Measurements from ENCODE around the gene PARP11. TPM values are rescaled to one million over a fixed set of nuclear protein-coding genes. Genes with fewer than 3 reads are reported as not detected.
A peak's percentile ranks its signal among the peaks of the same experiment; 100 is the strongest.

PARP11 gene, protein sequence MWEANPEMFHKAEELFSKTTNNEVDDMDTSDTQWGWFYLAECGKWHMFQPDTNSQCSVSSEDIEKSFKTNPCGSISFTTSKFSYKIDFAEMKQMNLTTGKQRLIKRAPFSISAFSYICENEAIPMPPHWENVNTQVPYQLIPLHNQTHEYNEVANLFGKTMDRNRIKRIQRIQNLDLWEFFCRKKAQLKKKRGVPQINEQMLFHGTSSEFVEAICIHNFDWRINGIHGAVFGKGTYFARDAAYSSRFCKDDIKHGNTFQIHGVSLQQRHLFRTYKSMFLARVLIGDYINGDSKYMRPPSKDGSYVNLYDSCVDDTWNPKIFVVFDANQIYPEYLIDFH
- 4.8 and 6.1 TPM in 2 replicates for total RNA-seq (2014; rRNA removed; shearing (Covaris generic))

DNA sequence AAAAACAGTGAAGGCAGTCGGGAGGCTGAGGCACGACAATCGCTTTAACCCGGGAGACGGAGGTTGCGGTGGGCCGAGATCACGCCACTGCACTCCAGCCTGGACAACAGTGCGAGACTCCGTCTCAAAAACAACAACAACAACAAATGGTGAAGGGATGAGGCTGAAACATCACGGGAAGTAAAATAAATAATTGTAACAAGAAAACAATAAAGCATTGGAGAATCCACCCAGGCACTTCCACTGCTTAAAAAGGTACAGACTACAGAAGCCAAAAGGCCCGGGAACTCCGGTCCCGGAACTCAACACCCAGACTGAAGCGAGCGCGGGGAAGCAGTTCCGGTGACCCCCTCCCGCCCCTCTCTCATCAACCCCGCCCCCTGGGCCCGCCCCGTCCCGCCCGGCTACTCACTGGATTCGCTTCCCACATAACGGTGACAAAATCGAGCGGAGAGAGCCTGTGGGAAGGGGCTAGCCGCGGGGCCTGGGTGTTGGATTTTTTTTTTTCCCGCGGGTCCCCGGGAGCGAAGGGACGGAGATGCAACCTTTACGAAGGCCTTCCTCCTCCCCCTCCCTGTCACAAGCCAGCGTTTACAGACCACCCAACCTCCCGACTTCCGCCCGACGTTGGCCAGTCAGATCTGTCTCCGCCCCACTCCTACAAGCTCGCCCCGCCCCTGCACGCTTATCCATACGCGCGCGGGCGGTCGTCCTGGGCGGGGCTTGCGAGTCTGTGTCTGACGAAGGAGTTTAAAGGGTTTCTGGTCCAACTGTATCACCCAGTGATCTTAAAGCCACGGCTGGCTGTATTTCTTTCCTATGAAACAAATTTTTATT, at the start of gene PARP11:
TSS of gene PARP11 (minus strand) at position 600 of the 837 bp plus-strand sequence. CDS start at position 430, 170 bp downstream.
- peak; percentile 93 for DNase-seq (ENCODE audit: low read depth)

DNA sequence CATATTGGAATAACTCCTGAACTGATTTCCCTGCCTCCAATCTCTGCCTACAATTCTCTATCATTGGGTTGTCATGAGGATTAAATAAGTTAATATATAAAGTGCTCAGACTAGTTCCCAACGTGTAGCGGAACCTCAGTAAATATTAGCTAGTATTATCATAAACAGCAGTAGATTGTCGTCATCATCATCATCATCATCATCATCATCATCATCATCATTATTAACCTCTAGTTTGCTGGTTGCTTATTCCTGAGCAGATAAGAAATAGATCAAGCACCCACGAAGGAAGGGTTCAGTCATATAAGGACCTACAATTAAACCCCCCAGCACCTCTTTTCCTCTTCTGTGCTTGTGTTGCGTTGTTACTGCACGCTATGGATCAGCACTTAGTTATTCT, 48.8 kb upstream of the PARP11 start:
- no peak for DNase-seq (ENCODE audit: low read depth)

DNA sequence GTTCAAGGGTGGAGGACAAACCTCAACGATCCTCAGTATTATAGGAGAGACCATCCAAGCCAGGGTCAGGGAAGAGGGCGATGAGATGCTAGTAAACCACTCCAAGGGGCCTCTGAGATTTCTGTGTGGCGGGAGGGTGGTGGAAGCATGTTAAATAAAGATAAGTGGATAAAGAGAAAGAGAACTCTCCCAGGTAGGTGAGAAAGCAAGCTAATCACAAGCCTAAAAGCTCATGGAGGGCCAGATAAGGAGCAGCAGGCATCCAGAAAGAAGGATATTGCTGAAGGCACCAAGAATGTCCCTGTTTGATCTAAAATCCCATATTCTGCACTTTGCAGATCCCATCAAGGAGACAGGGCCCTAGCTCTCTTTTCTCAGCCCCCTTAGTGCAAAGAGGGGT, 48.3 kb upstream of the PARP11 start:
- no peak for DNase-seq (ENCODE audit: low read depth)

DNA sequence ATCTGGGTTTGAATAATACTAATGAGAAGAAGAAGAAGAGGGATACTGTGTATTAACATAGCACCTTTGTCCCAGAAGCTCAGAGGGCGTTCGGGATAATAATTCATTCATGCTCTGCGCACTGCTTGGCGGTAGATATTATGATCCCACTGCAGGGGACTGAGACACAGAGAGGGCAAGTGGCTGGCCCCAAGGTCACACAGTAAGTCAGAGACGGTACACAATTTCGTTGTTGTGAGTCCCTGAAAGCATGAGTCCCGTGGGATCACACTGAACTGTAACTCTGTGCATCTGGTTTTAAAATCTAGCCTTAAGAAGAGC, 47.9 kb upstream of the PARP11 start:
- no peak for DNase-seq (ENCODE audit: low read depth)

DNA sequence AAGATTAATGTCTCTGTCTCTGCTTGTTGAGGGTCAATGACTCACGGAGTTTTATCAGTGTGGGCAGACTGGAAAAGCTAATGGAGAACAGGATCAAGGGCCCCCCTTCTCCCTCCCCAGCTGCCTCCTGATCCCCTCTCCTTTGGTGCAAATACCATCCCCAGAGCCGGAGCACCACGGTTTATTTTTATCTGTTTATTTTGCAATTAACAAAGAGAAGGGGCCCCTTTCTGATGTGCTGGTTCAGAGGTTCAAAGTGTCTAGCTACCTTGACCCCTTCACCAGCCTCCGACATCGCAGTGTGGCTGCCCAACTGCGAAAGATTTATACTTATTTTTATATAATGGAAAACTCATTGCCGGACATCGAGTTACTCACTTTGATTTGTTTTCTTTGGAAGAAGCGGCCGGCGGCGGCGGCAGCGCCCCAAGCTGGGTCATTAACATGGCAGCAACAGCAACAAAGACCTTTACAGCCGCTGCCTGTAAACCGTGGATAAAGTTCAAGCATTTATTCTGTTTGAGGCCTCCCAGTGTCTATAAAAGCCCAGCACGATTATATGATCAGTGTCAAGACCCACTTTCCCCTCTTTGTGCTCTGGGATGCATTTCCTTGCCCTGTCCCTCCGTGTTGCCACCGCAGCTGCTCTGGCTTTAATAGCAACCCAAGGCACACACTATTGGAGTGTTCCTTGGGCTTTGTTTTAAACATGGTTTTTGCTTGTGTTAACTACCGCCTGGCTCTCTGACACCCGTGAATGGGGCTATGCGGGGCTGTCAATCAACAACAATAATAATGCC, 47.4 kb upstream of the PARP11 start:
- DNase-seq (ENCODE audit: low read depth), result no peak

DNA sequence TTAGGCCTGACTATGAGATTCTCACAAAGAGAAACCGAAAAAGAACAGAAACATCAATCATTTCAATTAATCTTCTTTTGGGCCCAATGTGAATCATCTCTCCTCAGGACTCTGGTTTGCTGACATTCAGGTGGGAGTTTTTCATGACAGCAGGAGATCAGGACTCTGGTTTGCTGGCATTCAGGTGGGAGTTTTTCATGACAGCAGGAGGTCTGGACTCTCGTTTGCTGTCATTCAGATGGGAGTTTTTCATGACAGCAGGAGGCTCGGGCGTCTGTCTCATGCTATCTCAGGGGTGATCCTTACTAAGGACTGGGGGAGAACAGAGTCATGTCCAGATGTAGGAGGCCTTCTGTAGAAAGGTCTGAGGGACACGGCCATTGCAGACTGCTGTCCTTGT, 40.1 kb upstream of the PARP11 start:
- DNase-seq (ENCODE audit: low read depth), result no peak

DNA sequence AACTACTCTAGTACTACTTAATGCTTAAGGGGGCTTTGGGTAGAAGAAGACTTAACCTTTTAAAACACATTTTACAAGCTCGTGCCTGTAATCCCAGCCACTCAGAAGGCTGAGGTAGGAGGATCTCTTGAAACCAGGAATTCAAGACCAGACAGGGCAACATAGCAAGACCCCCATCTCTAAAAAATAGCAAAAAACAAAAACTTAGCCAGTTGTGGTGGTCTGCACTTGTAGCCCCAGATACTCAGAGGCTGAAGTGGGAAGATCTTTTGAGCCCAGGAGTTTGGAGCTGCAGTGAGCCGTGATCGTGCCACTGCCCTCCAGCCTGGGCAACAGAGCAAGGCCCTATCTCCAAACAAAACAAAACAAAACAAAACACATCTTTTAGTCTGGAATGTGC, 39.7 kb upstream of the PARP11 start:
- no peak for DNase-seq (ENCODE audit: low read depth)

DNA sequence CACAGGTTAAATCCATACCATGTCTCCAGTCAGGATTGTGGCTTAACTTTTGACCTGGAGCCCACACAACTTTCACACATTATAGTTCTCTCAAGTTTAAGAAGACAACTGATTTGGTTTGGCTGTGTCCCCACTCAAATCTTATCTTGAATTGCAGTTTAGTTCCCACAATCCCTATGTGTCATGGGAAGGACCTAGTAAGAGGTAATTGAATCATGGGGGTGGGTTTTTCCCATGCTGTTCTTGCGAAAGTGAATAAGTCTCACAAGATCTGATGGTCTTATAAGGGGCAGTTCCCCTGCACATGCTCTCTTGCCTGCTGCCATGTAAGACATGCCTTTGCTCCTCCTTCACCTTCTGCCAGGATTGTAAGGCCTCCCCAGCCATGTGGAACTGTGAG, 38.2 kb upstream of the PARP11 start:
- no peak for DNase-seq (ENCODE audit: low read depth)

DNA sequence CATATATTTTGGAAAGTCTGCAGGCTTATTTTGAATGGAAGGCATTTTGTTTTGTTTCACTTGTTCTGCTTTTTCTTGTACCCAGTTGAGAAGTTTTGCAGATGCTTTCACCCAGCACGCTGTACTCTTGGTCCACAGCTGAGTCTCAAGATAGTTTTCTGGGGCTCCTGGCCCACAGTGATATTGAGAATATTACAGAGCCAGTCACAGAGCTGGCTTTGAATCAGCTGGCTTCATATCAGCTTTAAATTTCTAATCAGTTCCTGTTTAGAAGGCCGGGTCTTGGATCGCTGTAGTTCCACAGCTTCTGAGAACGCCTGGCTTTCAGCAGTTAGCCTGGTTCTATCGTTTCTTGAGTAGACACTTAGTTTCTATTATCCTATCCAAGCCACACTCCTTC, 32.5 kb upstream of the PARP11 start:
- no peak for DNase-seq (ENCODE audit: low read depth)

DNA sequence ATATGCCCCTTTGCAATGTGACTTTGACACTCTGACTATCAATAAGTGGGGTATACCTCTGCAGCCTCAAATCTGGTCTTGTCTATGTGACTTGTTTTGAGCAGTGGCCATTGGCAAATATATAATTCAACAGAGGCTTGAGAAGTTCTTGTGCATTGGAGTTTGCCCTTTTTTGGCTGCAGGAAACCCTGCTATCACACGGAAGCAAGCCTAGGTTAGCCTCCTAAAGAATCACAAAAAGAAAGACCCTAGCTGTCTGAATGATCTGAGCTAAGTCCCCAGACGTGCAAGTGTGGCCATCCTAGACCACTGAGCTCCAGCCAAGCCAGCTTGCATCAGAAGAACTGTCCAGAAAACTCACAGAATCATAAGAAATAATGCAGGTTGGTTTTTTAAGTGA, 31.8 kb upstream of the PARP11 start:
- DNase-seq (ENCODE audit: low read depth), result no peak

DNA sequence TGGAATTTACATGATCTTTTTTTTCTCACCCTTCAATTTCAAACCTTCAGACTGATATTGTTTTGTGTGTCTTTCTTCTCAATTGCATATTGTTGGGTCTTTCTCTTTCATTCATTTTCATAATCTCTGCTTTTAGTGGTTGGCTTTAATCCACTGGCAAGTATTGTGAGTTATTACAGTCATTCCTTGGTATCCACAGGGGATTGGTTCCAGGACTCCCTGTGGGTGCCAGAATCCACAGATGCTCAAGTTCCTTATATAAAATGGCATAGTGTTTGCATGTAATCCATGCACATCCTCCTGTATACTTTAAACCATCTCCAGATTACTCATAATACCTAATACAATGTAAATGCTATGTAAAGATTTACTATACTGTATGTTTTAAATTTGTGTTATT, 29.7 kb upstream of the PARP11 start:
- no peak for DNase-seq (ENCODE audit: low read depth)

DNA sequence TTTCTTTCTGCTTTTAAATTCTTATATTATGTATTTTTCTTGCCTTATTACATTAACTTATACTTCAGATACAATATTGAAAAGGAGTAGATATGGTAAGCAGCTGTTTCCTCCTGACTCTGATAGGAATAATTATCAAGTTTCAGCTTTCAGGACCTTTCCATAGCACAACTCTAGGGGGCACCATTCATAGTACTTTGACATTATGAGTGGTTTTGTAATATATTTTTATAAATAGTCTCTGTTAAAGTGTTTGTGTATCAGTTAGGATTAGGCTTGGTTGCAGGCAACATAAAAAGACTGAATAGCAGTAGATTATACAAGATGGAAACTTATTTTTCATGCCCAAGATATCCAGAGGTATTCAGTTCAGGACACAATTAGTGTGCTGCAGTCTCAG, 27.9 kb upstream of the PARP11 start:
- DNase-seq (ENCODE audit: low read depth), result no peak

DNA sequence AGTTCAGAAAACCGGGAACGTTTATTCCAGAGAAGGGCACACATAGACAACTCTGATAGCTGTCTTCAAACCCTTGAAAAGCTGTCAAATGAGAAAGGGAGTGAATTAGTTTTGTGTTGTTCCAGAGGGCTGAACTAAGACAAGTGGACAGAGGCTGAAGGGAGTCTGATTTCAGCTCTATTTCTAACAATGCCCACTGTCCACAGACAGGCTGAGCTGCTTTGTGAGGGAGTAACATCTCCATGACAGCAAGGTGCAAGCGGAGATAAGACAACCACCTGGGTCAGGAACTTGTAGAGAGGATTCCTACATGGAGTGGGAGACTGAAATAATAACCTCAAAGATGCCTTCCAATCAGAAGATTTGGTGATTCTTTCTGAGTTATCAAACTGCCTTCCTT, 25.6 kb upstream of the PARP11 start:
- DNase-seq (ENCODE audit: low read depth), result no peak

DNA sequence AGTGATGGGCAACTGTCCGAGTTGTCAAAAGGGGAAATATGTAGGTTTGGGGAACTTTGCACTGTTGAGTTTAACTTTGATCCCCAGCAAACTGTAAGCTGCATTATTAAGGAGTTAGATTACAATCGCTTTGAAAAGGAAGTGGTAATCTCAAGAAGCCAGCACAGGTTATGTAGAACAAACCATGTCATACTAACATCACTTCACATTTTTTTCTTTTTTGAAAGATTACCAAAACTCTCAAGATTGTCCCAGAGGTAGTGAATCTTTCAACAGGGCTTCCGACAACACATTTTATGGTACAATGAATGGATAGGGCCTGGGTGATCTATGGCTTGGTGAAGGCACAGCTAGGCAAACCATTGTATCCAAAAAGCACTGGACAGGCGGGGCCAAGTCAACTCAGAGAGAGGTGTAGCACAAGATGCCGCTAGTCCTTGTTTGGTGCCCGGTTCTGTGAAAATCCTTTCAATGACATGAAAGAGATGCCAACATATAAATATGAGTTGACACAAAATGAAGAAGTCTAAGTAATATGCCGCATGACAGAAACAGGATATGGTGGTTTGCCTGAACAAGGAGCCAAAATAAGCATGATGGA, 24.3 kb upstream of the PARP11 start:
- no peak for DNase-seq (ENCODE audit: low read depth)

DNA sequence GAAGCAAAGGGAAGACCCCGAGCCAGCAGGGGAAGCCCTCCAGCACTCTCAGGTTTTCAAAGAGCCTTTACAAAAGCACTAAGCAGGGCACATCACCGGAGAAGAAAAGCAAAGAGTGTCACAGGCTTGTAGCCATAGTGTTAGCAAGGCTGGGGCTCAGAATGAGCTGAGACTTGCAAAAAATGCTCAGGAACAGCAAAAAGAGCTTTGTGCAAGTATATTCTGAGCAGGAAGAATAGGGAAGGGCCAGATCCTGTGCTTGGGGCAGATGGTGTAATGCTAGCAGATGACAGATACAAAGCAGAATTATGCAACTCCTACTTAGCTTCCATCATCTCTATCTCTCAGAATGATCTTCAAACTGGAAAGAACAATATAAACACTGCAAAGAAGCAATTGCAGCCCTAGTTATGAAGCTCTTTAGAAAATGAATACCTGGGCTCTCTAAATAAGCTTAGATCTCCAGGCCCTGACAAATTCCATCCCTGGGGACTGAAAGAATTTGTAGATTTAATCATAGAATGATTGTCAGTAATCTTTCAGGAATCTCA, 23.7 kb upstream of the PARP11 start:
- DNase-seq (ENCODE audit: low read depth), result no peak

DNA sequence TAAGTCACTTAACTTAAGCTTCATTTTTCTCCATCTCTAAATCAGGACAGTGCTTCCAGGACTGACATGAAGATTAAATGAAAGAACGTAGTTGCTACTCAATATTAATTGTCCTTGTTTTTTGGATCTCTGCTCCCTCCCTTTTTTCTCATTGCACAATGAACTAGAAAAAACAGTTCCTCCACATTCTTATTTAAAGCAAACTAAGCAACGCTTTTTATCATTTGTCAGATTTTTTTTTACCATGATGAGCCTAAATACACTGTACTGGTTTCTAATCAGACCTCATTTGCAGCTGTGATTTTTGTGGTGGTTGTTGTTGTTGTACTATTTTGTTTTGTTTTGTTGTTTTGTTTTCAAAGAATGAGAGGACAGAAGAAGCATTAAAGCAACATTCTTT, 23.2 kb upstream of the PARP11 start:
- DNase-seq (ENCODE audit: low read depth), result no peak

DNA sequence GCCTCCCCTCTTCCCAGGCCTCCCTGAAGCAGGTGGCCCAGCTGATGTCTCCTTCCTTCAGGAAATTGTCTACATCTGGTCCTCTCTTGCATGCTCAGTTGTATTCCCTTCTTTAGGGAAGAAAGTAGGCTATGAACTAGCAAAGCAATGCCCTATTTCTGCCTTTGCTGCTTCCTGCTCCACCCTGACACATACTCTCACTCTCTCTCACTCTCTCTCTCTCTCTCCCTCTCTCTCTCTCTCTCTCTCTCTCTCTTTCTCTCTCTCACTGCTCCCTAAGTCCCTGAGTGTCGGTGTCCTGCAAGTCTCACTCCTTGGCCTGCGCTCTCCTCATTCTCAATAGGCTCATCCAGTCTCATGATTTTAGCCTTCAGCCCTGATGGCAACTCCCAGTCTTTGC, 19.4 kb upstream of the PARP11 start:
- DNase-seq (ENCODE audit: low read depth), result no peak

DNA sequence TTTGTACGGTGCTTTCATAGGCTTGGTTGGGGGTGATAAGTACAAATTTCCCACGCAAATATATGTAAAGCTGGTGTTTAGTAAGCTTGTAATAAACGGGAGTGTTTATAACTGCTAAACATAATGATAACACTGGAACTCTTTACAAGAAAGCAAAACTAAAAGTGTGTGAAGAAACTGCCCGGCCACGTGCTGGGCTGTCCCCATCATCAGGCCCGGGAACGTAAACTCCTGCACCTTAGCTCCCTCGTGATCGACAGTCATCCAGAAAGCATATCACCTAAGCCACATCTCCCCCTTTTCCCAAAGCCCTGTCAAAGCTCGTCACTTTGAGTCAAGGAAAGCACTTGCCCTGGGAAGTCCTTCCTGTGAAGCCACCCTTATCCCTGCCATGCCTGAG, 18.0 kb upstream of the PARP11 start:
- no peak for DNase-seq (ENCODE audit: low read depth)

DNA sequence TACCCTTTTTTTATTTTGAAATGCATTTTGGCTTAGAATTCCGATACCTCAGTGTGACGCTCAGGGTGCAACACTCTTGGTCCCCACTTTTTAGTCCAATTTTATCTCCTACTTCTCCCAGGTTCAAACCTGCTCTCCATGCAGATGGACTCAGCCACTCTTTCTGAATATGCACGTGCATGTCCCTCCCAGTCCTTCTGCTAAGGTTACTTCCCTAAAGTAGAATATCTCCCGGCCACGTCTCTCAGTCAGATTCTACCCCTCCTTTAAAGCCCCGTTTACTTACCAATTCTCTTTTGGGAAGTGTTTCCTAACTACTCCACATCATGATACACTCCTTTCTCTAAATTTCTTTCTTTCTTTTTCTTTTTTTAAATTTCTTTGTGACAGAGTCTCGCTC, 15.5 kb upstream of the PARP11 start:
- no peak for DNase-seq (ENCODE audit: low read depth)

DNA sequence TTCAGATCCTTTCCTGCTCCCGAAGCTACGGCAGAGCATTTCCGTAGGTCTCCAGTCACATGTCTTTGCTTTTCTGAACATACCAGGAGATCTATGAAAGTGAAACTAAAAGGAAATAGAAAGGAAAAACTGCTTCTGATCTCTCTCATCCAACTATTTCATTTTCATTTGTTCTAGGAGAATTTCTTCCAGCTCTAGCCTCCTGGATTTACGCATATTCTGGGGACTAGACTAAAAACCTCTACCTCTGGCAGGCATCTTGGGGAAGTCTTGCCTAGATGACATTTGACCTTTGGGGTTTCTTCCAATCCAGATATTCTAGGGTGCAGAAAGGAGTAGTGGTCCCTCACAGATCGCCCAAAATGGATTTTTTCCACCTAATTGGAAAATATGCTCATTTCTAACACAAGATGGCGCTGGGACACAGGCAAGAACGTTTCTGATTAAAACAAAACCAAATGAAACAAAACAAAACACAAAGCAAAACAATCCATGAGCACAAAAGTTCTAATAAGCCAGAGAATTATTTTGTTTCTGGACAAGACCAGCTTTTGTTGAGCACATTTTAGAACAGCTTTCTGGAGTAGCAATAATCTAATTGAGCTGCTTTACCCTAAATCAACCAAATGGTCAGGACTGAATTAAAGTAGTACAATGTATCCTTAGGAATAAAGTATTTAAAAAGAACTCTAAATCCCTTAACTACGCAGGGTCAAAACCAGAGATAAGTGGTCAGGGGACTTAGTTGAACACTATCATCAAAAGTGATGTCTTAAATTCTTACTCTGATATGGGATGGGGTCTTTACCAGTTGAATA, 12.3 kb upstream of the PARP11 start:
- peak; percentile 58 for DNase-seq (ENCODE audit: low read depth)

DNA sequence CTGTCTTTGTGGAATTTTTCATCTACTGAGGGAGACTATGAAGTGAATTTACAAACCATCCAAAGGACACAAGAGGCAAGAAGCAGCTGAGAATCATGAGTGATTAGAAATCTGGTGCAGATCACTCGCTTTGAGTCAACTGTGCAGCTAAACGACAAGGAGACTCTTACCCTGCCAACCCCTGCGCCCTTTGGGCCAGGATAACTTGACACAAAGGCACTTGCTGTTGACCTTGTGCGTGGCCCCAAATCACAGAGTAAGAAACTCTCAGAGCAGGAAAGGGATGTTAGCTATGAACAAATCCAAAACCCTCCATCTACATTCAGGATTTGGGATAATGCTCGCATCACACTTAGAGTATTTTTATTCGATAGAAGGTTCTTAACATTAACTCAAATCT, 11.5 kb upstream of the PARP11 start:
- no peak for DNase-seq (ENCODE audit: low read depth)
